ENCODE data around the gene RAB40A.

The RAB40A gene

GRCh38 chrX:103531002-103531401, 11.7 kb upstream of the RAB40A start:
- H3K9me3 ChIP-seq: no peaks in the 10 kb centered on the region
- H3K4me3 ChIP-seq (ENCODE audit: low read depth, low read length): no peak overlapping the region
- no peaks in the 10 kb centered on the region for H3K4me1 ChIP-seq
- no peak for DNase-seq
- H3K27me3 ChIP-seq: no peaks in the 10 kb centered on the region
- TF ChIP-seq CTCF (IDR thresholded peaks at IDR 0.05; ENCODE audit: low read depth, low read length): no peak
- no peaks in the 10 kb centered on the region for H3K36me3 ChIP-seq

- Histone ChIP-seq H3K4me3 (ENCODE audit: low read depth, low read length) (no peak overlapping the region), H3K4me1 (no peaks in the 10 kb centered on the region), H3K9me3 (no peaks in the 10 kb centered on the region), H3K27me3 (no peaks in the 10 kb centered on the region), H3K36me3 (no peaks in the 10 kb centered on the region)
- TF ChIP-seq CTCF (IDR thresholded peaks at IDR 0.05; ENCODE audit: low read depth, low read length): no peak
- no peak for DNase-seq
These were observed 11.3 kb upstream of the RAB40A start for GRCh38 chrX:103530545-103530944.

GRCh38 chrX:103529550-103529949, 10.3 kb upstream of the RAB40A start:
- no peak for TF ChIP-seq CTCF (IDR thresholded peaks at IDR 0.05; ENCODE audit: low read depth, low read length)
- Histone ChIP-seq H3K4me3 (ENCODE audit: low read depth, low read length) (no peak overlapping the region), H3K4me1 (no peaks in the 10 kb centered on the region), H3K27me3 (no peaks in the 10 kb centered on the region), H3K36me3 (no peaks in the 10 kb centered on the region), H3K9me3 (no peaks in the 10 kb centered on the region)
- DNase-seq: no peak

- TF ChIP-seq CTCF (IDR thresholded peaks at IDR 0.05; ENCODE audit: low read depth, low read length): no peak
- Histone ChIP-seq H3K4me1 (no peaks in the 10 kb centered on the region), H3K9me3 (no peaks in the 10 kb centered on the region), H3K36me3 (no peaks in the 10 kb centered on the region), H3K27me3 (no peaks in the 10 kb centered on the region), H3K4me3 (ENCODE audit: low read depth, low read length) (no peak overlapping the region)
- no peak for DNase-seq
These were observed 5.5 kb upstream of the RAB40A start for GRCh38 chrX:103524747-103525146.

- Histone ChIP-seq H3K27me3 (no peaks in the 10 kb centered on the region), H3K4me3 (ENCODE audit: low read depth, low read length) (no peak overlapping the region), H3K36me3 (no peaks in the 10 kb centered on the region), H3K9me3 (no peaks in the 10 kb centered on the region), H3K4me1 (no peaks in the 10 kb centered on the region)
- no peak for DNase-seq
- no peak for TF ChIP-seq CTCF (IDR thresholded peaks at IDR 0.05; ENCODE audit: low read depth, low read length)
These were observed 4.3 kb upstream of the RAB40A start for GRCh38 chrX:103523605-103524004.

GRCh38 chrX:103520386-103520785, 1.1 kb upstream of the RAB40A start:
- Histone ChIP-seq H3K36me3 (no peaks in the 10 kb centered on the region), H3K9me3 (no peaks in the 10 kb centered on the region), H3K4me3 (ENCODE audit: low read depth, low read length) (no peak overlapping the region), H3K4me1 (no peaks in the 10 kb centered on the region), H3K27me3 (no peaks in the 10 kb centered on the region)
- TF ChIP-seq CTCF (IDR thresholded peaks at IDR 0.05; ENCODE audit: low read depth, low read length): no peak
- no peak for DNase-seq

Data from BE2C (cell line).